ENCODE results near the gene MS4A12.

DNA sequence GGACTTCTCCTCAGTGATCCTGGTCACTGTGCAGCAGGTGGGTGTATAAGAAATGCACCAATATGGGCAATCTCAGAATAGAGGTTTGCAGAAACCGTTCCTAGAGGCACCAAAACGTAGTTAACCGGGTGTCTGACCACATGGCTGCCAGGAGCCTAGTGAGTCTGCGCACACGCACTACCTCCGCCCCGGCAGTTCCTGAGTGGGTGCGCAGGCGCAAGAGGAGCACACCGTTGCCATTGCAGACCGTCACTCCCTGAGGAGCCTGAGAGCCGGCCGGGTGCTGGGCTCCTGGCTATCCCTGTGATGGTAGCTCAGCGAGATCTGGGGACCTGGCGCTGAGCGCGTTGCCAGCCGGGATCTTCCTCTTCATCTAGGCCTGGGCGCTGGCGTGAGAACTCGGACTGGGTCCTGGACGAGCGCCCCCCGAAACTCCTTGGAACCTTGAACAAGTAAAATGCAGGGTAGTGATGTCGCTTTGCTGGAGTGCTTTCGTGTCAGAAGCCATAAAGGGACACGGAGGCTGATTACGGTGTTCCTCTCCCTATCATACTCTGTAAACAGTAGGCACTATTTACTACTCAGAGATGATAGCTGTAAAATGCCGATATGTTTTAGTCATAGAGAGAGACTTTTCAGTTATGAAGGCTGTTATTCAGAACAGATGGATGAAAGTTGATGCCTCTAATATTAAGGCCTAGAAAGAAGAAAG, 22.7 kb downstream of the MS4A12 start, which contains the start of gene MS4A13:
- TF ChIP-seq JUND (IDR thresholded peaks at IDR 0.05; ENCODE audit: low read length), result no peak
- TF ChIP-seq CTCF (IDR thresholded peaks at IDR 0.05; ENCODE audit: control extremely low read depth in 1 of 3, insufficient read depth in 1 of 3, low read depth in 1 of 3, low read length in 3 of 3), result no peak
- TF ChIP-seq CBX8 (IDR thresholded peaks at IDR 0.05; ENCODE audit: borderline replicate concordance, low read depth, low read length), result no peak
- no peak for TF ChIP-seq CREB1 (IDR thresholded peaks at IDR 0.05)
- no peak for TF ChIP-seq CTBP2 (IDR thresholded peaks at IDR 0.05; ENCODE audit: borderline replicate concordance, insufficient read depth, insufficient read length, low read length)
- no peak for TF ChIP-seq TCF12 (IDR thresholded peaks at IDR 0.05; ENCODE audit: low read depth, low read length)
- TF ChIP-seq YY1 (IDR thresholded peaks at IDR 0.05; ENCODE audit: low read depth, low read length), result no peak
- TF ChIP-seq POLR2A (IDR thresholded peaks at IDR 0.05; ENCODE audit: control extremely low read depth in 1 of 2, low read depth in 2 of 2, low read length in 2 of 2), result no peak
- TF ChIP-seq CEBPB (IDR thresholded peaks at IDR 0.05; ENCODE audit: low read depth, low read length), result no peak
- no peak for TF ChIP-seq TEAD4 (IDR thresholded peaks at IDR 0.05; ENCODE audit: low read depth, low read length)
- TF ChIP-seq SP2 (IDR thresholded peaks at IDR 0.05; ENCODE audit: low read length), result no peak
- no peak for TF ChIP-seq POLR2AphosphoS5 (IDR thresholded peaks at IDR 0.05; ENCODE audit: low read depth, low read length)
- no peak for TF ChIP-seq RXRA (IDR thresholded peaks at IDR 0.05; ENCODE audit: insufficient read depth, low read depth, low read length)
